Transverse colon (tissue), 4 donors: ENCODE data around the gene TOM1L2. TPM values are rescaled to one million over a fixed set of nuclear protein-coding genes. Genes with fewer than 3 reads are reported as not detected.

Experiments
- DNase-seq: peaks from one replicate; pipeline ENCODE4 v3.0.0-alpha.2; 2019
- H3K27ac ChIP-seq, 4 donors: fragments of 200-600 bp; sonication (generic); 2 replicates each; pipeline ENCODE4 v1.5.1; 2016 to 2018; ENCODE audit warnings: inconsistent platforms in 4 of 4
- H3K27me3 ChIP-seq: fragments of 200-600 bp; sonication (generic); 2 replicates; pipeline ENCODE4 v1.5.1; 2017; ENCODE audit warnings: inconsistent platforms
- H3K36me3 ChIP-seq, 4 donors: fragments of 200-600 bp; sonication (generic); 2 replicates each; pipeline ENCODE4 v1.5.1; 2017 to 2019; ENCODE audit warnings: inconsistent platforms in 4 of 4
- H3K4me1 ChIP-seq, 4 donors: fragments of 200-600 bp; sonication (generic); 2 replicates each; pipeline ENCODE4 v1.5.1; 2017 to 2020; ENCODE audit warnings: inconsistent platforms in 4 of 4
- H3K4me3 ChIP-seq, 4 donors: fragments of 200-600 bp; sonication (generic); 1 replicate in 1 of 4; 2 replicates in 3 of 4; pipeline versions ENCODE4 v1.5.1 to v1.6.1; 2017 to 2019; ENCODE audit warnings: inconsistent platforms in 4 of 4
- H3K9me3 ChIP-seq, 2 donors: fragments of 200-600 bp; sonication (generic); 2 replicates each; pipeline ENCODE4 v1.5.1; 2017 to 2019; ENCODE audit warnings: inconsistent platforms in 2 of 2
- EP300 ChIP-seq: sonication (generic); formaldehyde crosslinking; IDR thresholded peaks from one replicate; pipeline ENCODE4 v1.6.1; 2017; ENCODE audit warnings: antibody characterized with exemption, low read depth
- POLR2A ChIP-seq: fragments of 450-650 bp; IDR thresholded peaks from one replicate; pipeline ENCODE4 v1.6.1; 2016; ENCODE audit warnings: antibody characterized with exemption, mild to moderate bottlenecking, moderate library complexity
- POLR2AphosphoS5 ChIP-seq, 3 donors: sonication (generic); formaldehyde crosslinking; IDR thresholded peaks; one replicate each; pipeline ENCODE4 v1.6.1; 2016; ENCODE audit warnings: antibody characterized with exemption in 3 of 3
- WGBS, 2 donors: methylation state at CpG; one replicate each; pipeline ENCODE4 v1.1.5; 2018; ENCODE audit warnings: low coverage in 1 of 2; 5-methylcytosine and 5-hydroxymethylcytosine counted together
- in situ Hi-C, 4 donors: fragments of 200-750 bp; cut with MboI; loops; one replicate each; pipeline versions ENCODE4 v1.15.0 to v1.15.1; 2017; ENCODE audit warnings: low sequenced_read_pairs in 3 of 4, low pct_ligation_motif_present in 1 of 4, low pct_unique_long_range_greater_than_20kb in 1 of 4
- intact Hi-C: fragments of 100-400 bp; cut with DNase I; formaldehyde crosslinking; loops from one replicate; pipeline ENCODE4 v1.15.1; 2023; ENCODE audit warnings: low total_unique reads
- total RNA-seq, 4 donors: library from RNA; depleted of rRNA; stranded (reverse); fragments of >200 nt; gene quantifications; one replicate each; pipeline ENCODE4 v1.1.0, GENCODE V29; 2016
- TF ChIP-seq, protein P1 (sequence below), 5 experiments: fragments of 200-600 bp in 3 of 5; fragments of 450-650 bp in 2 of 5; sonication (generic) in 3 of 5; IDR thresholded peaks; 1 replicate in 2 of 5; 2 replicates in 3 of 5; pipeline ENCODE4 v1.5.1; 2016 to 2017; ENCODE audit warnings: antibody characterized with exemption in 5 of 5, inconsistent platforms in 3 of 5, mild to moderate bottlenecking in 2 of 5, moderate library complexity in 1 of 5

Gene TOM1L2
- total RNA-seq, 4 donors from 2014 or later, result 65.9 to 178 (median 97.7) TPM

GRCh38 chr17:17839791-17840707 lies 132.2 kb downstream of the TOM1L2 start:
- Histone ChIP-seq H3K4me1 (peaks cover 31 to 51% (median 50%) of the 10 kb centered on the region in 4 donors), H3K4me3 (peak overlapping the region; percentile 29 to 49 (median 38)), H3K36me3 (no peaks in the 10 kb centered on the region), H3K27me3 (no peaks in the 10 kb centered on the region), H3K9me3 (no peaks in the 10 kb centered on the region), H3K27ac (peak overlapping the region; percentile 98 to 100 (median 99))
- 2% methylated on average over 50 of the region's 71 CpGs; no CpG with 5 or more reads in 1 of the 2 donors for WGBS, 2 donors
- TF ChIP-seq POLR2A (peak; percentile 87), POLR2AphosphoS5 (IDR thresholded peaks at IDR 0.05) (peak; percentile 85 to 93 (median 90)), EP300 (peak; percentile 94)
- TF ChIP-seq, protein P1, sequence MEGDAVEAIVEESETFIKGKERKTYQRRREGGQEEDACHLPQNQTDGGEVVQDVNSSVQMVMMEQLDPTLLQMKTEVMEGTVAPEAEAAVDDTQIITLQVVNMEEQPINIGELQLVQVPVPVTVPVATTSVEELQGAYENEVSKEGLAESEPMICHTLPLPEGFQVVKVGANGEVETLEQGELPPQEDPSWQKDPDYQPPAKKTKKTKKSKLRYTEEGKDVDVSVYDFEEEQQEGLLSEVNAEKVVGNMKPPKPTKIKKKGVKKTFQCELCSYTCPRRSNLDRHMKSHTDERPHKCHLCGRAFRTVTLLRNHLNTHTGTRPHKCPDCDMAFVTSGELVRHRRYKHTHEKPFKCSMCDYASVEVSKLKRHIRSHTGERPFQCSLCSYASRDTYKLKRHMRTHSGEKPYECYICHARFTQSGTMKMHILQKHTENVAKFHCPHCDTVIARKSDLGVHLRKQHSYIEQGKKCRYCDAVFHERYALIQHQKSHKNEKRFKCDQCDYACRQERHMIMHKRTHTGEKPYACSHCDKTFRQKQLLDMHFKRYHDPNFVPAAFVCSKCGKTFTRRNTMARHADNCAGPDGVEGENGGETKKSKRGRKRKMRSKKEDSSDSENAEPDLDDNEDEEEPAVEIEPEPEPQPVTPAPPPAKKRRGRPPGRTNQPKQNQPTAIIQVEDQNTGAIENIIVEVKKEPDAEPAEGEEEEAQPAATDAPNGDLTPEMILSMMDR (IDR thresholded peaks at IDR 0.05), result no peak
- intact Hi-C loops, result no loop called here
- in situ Hi-C loops, result no loop called here
- DNase-seq, result peak; percentile 94

DNA sequence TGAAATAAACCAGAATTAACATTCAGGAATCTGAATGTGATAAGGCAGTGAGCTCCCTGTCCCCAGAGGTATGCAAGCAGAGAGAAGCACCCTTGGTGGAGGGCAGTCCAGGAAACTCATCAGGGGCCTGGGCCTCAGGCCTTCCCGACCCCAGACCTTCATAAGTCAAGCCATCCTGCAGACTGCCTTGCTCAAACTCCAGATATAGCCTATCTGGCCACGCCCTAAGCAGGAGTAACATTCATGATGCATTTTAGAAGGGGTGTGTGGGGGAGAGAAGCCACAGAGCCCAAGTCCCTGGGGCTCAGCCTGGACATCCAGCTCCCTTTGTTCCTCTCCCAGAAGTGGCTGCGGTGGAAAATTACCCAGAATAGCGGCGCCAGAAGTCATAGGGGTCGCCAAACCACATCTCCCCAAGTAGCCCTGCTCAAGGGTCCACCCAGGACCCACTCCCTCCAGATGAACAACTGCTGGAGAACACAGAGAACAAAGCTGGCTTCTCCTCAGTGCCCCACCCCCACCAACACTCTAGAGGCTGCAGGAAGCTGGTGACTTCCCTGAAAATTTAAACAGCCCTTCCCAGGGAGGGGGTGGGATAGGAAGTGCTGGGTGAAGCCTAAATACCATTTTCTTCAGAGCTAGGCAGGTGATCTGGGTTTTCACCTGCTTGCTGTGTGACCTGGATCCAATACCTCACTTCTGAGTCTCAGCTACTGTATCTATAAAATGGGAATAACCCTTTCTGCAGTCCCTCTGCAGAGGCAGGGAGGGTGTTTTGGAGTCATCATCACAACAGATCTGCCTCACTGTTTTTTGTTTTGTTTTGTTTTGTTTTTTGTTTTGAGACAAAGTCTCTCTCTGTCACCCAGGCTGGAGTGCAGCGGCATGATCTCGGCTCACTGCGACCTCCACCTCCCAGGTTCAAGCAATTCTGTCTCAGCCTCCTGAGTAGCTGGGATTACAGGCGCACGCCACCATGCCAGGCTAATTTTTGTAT lies 133.9 kb downstream of the TOM1L2 start:
- Histone ChIP-seq H3K36me3 (no peaks in the 10 kb centered on the region), H3K27me3 (no peaks in the 10 kb centered on the region), H3K9me3 (no peaks in the 10 kb centered on the region), H3K4me3 (no peak overlapping the region), H3K27ac (peak overlapping the region; percentile 98 to 100 (median 99)), H3K4me1 (peaks cover 31 to 67% (median 63%) of the 10 kb centered on the region in 4 donors)
- WGBS, 2 donors, result 57 to 85% methylated on average over 5 to 10 of the region's 11 CpGs
- TF ChIP-seq, protein P1 (IDR thresholded peaks at IDR 0.05), result no peak
- TF ChIP-seq POLR2A (peak; percentile 15), POLR2AphosphoS5 (IDR thresholded peaks at IDR 0.05) (peak in 2 of 3 donors; percentile 5 to 43), EP300 (peak; percentile 9)
- DNase-seq, result peak; percentile 64
- intact Hi-C loops (no loop called here), in situ Hi-C loops (no loop called here)

DNA sequence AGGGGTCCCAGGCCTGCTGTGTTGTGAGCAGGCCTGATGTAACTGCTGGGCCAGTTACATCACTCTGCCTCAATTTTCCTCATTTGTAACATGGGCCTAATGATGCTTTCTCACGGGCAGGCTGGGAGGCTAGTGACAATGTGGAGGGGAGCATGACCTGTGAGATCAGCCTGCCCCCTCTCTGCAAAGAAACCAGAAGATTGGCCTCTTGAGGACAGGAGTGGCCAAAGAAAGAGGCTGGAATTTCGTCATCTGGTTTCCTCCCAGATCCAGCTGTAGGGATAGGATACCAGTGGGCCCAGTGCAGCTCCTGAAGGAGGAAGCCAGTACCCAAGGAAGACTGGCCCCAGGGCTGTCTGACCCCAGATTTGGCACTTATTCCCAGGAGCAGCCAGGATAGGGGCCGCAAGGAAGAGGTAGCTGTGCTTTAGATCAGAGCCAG lies 134.8 kb downstream of the TOM1L2 start:
- TF ChIP-seq POLR2A (peak; percentile 56), POLR2AphosphoS5 (IDR thresholded peaks at IDR 0.05) (peak; percentile 18 to 56 (median 42)), EP300 (no peak)
- Histone ChIP-seq H3K4me3 (peak overlapping the region in 3 of 4 donors; percentile 73 to 98 (median 75)), H3K27ac (peak overlapping the region; percentile 98 to 100 (median 99)), H3K36me3 (no peaks in the 10 kb centered on the region), H3K27me3 (no peaks in the 10 kb centered on the region), H3K9me3 (no peaks in the 10 kb centered on the region), H3K4me1 (peaks cover 31 to 70% (median 63%) of the 10 kb centered on the region in 4 donors)
- in situ Hi-C loops, result no loop called here
- WGBS, 2 donors, result 34% methylated on average over 3 of the region's 3 CpGs; no CpG with 5 or more reads in 1 of the 2 donors
- DNase-seq, result no peak
- intact Hi-C loops, result no loop called here

DNA sequence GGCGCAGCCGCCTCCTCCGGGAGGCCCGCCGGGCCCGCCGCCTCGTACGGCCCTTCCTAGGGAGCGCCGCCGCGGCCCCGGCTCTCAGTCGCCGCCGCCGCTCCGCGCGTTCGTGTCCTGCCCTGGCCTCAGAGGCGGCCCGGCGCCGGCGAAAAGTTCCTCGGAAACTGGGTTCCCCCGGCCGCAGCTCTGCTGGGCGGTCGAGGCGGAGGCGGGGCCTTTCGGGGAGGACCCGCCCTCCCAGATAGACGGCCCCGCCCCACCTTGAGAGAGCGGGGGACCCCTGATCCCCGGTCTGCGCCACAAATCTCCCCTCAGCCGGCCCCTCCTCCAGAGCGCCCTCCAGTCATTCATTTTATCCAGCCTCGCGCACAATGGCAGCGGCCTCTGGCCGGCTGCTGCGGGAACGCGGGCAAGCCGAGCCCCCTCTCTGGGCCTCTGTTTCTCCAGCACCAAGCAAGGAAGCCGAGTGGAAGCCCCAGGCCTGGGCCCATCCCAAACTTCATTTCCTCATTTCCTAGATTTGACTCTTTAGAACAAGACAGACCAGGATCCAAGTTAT lies 135.3 kb downstream of the TOM1L2 start, which contains the start of gene SREBF1:
SREBF1 (minus strand) TSS at position 169 of the 562 bp plus-strand sequence. CDS start 169 bp downstream, outside the sequence.
- intact Hi-C loops (no loop called here), in situ Hi-C loops (no loop called here)
- H3K27me3 ChIP-seq, result no peaks in the 10 kb centered on the region
- TF ChIP-seq EP300 (no peak), POLR2A (no peak), POLR2AphosphoS5 (IDR thresholded peaks at IDR 0.05) (peak in 1 of 3 donors; percentile 68)
- TF ChIP-seq, protein P1 (IDR thresholded peaks at IDR 0.05), result no peak
- no peaks in the 10 kb centered on the region for H3K9me3 ChIP-seq
- peaks cover 31 to 75% (median 67%) of the 10 kb centered on the region in 4 donors for H3K4me1 ChIP-seq
- DNase-seq, result peak; percentile 73
- WGBS, 2 donors, result 2% methylated on average over 35 of the region's 52 CpGs; no CpG with 5 or more reads in 1 of the 2 donors
- peak within 1 kb of the TSS; percentile 65 to 98 (median 74) for H3K4me3 ChIP-seq
- peak within 1 kb of the TSS; percentile 98 to 100 (median 99) for H3K27ac ChIP-seq
- no peaks in the 10 kb centered on the region for H3K36me3 ChIP-seq
